AG08396 (cell line): ENCODE measurements around the gene EMC10.
"Not testable (repeated sequence)": the region's sequence is repeated elsewhere in the genome, so short reads cannot be mapped to it uniquely, and the experiment has no call there.

Source experiments
- DNase-seq: peaks from one replicate; pipeline ENCODE4 v3.0.0; 2012; ENCODE audit warnings: low spot score, mixed read lengths

Gene EMC10

GRCh38 chr19:50476224-50476906, at the start of gene EMC10, which contains the start of gene GARIN5A:
TSS of gene EMC10 (plus strand) at chr19:50476507. CDS start at chr19:50476545, 38 bp downstream.
TSS of gene GARIN5A (minus strand) at chr19:50476848. CDS start at chr19:50476388, 460 bp downstream.
- peak; percentile 100 for DNase-seq

- no peak for DNase-seq
These were observed 48.9 kb upstream of the EMC10 start for GRCh38 chr19:50427318-50427925.

- peak; percentile 81 for DNase-seq
These were observed 48.3 kb upstream of the EMC10 start for GRCh38 chr19:50427997-50428425.

DNA sequence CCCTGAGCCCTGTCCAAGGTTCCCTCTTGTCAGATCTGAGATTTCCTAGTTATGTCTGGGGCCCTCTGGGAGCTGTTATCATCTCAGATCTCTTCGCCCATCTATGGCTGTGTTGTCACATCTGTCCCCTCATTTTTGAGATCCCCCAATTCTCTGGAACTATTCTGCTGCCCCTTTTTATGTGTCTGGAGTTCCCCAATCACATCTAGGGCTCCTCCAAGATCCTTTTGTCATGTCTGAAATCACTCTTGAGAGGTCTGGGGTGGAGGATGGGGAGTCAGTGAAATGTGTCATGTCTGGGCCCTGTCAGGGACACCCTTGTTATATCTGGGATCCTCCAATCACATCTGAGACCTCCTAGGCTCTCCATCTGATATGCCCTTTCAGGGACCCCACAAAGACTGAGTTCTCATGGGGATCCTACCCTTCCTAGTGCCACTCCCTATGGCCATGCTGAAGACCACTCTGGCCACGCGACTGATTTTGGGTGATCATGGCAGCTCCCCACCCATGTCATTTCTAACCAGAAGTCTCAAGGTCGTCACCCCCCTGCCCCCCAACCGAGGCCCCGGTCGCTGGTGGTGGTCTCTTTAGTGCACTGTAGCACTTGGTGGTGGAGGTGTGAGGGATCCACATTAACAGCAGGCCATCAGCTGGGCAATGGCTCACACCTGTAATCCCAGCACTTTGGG, 47.4 kb upstream of the EMC10 start:
- DNase-seq, result no peak

DNA sequence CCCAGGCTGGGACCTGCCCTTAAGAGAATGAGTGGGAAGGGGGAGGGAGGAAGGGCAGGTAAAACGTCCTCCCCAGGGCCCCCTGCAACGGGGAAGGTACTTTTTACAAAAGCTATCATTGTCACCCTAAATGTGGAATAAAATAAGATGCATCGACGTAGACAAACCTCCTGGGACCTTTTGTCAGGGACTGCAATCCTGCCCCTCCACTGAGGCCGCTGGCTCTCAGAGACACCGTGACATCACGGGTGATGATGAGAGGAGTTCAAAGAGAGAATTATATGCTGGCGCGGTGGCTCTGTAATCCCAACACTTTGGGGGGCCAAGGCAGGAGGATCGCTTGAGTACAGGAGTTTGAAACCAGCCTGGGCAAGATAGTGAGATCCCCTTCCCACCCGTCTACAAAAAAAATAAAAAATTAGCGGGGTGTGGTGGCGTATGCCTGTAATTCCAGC, 45.4 kb upstream of the EMC10 start:
- no peak for DNase-seq

DNA sequence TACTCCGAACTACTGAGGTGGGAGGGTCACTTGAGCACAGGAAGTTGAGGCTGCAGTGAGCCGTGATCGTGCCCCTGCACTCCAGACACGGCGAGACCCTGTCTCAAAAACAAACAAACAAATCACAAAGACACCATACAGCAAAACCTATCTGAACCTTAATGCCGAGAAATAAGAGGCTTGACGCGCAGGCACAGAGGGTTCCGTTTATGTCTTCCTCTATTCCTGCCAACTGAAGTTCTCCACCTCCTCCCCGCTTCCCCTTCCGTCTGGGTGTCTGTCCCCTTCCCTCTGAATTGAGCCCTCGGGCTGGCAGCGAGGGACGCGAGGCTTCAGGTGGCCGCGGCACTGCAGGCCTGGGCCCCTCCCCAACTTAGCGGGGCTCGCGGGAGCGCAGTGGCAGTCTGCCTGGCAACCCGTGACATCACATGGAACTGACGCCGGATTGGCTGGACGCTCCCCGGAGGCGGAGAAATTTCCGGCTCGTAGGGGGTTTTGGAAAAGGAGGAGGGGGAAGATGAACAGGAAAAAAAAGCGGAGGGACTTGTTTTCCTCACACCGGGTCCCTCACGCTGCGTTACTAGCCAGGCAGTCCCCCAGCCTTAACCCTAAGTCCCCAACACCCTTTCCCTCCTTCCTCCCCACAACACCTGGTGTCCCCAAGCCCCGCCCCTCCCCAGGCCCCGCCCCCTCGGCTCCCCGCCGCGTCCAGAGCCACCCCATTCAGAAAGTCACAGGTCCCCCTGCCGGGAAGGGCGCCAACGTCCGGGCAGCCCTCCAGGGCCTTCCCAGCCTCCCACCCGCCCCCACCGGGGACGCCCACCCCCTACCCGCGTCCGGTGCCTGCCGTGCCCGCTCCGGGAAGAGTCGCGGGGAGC, 44.7 kb upstream of the EMC10 start:
- DNase-seq, result peak; percentile 95

GRCh38 chr19:50432221-50433028, 43.9 kb upstream of the EMC10 start, which contains the start of gene MYBPC2:
TSS of gene MYBPC2 (plus strand) at chr19:50432892. CDS start at chr19:50432954, 62 bp downstream.
- no peak for DNase-seq

GRCh38 chr19:50433201-50434180, 42.8 kb upstream of the EMC10 start:
- DNase-seq, result no peak

- DNase-seq, result no peak
These were observed 41.8 kb upstream of the EMC10 start for GRCh38 chr19:50434525-50434924.

- DNase-seq, result no peak
These were observed 41.1 kb upstream of the EMC10 start for GRCh38 chr19:50435221-50435620.

- no peak for DNase-seq
These were observed 40.7 kb upstream of the EMC10 start for GRCh38 chr19:50435627-50436026.

DNA sequence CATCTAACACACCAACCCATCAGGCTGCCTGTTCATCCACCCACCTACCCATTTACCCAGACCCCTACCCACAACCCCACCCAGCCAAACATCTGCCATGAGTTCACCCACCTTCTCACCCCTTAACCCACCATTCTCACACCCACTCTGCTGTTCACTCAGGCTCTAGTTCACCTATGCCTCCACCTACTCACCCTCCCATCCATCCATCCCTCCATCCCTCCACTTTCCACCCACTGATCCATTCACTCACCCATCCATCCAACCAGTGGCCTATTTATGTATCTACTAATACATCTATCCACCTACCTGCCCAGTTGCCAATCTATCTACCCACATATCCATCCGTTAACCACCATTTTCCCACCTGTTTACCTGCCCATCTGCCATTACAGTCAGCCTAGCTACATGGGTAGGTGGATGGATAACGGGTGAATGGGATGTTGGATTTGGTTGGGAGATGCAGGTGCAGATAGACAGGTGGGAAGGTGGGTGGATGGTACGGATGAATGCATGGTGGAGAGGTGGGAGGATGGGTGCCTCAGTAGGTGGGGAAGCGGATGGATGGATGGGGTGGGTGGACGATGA, 38.4 kb upstream of the EMC10 start:
- no peak for DNase-seq

- DNase-seq, result not testable (repeated sequence)
These were observed 37.2 kb upstream of the EMC10 start for GRCh38 chr19:50439130-50439529.

DNA sequence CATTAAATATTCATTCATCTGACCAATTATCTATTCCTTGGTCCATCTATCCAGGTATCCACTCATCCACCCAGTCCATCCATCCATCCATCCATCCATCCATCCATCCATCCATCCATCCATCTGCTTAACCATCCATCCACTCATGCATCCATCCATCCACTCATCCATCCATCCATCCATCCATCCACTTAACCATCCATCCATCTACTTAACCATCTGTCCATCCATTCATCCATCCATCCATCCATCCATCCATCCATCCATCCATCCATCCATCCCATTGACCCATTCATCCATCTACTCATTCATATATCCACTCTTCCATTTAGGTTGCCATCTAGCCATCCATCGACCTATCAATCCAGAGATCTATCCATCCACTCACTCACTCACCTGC, 32.2 kb upstream of the EMC10 start:
- DNase-seq, result no peak

- DNase-seq, result no peak
These were observed 29.3 kb upstream of the EMC10 start for GRCh38 chr19:50447053-50447452.

- no peak for DNase-seq
These were observed 28.6 kb upstream of the EMC10 start for GRCh38 chr19:50447750-50448149.

GRCh38 chr19:50449236-50449899, 26.9 kb upstream of the EMC10 start:
- no peak for DNase-seq

GRCh38 chr19:50450369-50451222, 25.7 kb upstream of the EMC10 start:
- DNase-seq, result no peak
